SK-N-SH treated with all-trans-retinoic acid at 6 μM for 48 hours (cell line): ENCODE measurements around the gene MAP7D1.
"Not testable (repeated sequence)": the region's sequence is repeated elsewhere in the genome, so short reads cannot be mapped to it uniquely, and the experiment has no call there.

Experiments used
- ATAC-seq: fragments of 200-7000 bp; cut with Tn5 transposase; 3 replicates; pipeline ENCODE4 v1.9.1; 2020; ENCODE audit warnings: mild to moderate bottlenecking, moderate library complexity
- BACH2 ChIP-seq: fragments of 250-450 bp; sonication (Bioruptor Pico); IDR thresholded peaks from 2 replicates; pipeline ENCODE4 v1.9.0; 2021; ENCODE audit warnings: mild to moderate bottlenecking, borderline replicate concordance
- ISL1 ChIP-seq: fragments of 250-450 bp; sonication (Bioruptor Pico); IDR thresholded peaks from 2 replicates; pipeline ENCODE4 v2.1.2; 2022; ENCODE audit warnings: mild to moderate bottlenecking, moderate library complexity
- OSR1 ChIP-seq: fragments of 250-450 bp; sonication (Bioruptor Pico); IDR thresholded peaks from 2 replicates; pipeline ENCODE4 v1.8.0; 2022; ENCODE audit warnings: moderate library complexity, mild to moderate bottlenecking, inconsistent platforms
- PATZ1 ChIP-seq: fragments of 250-450 bp; sonication (Bioruptor Pico); IDR thresholded peaks from 2 replicates; pipeline ENCODE4 v1.8.0; 2020; ENCODE audit warnings: mild to moderate bottlenecking, moderate library complexity, borderline replicate concordance
- PPARA ChIP-seq: fragments of 250-450 bp; sonication (Bioruptor Pico); IDR thresholded peaks from 2 replicates; pipeline ENCODE4 v1.5.0; 2020; ENCODE audit warnings: mild to moderate bottlenecking, borderline replicate concordance
- TCF4 ChIP-seq: fragments of 250-450 bp; sonication (Bioruptor Pico); IDR thresholded peaks from 2 replicates; pipeline ENCODE4 v1.8.0; 2021; ENCODE audit warnings: mild to moderate bottlenecking, moderate library complexity, borderline replicate concordance
- TOX ChIP-seq: fragments of 250-450 bp; sonication (Bioruptor Pico); IDR thresholded peaks from 2 replicates; pipeline ENCODE4 v1.8.0; 2021; ENCODE audit warnings: mild to moderate bottlenecking, moderate library complexity, borderline replicate concordance
- ZC3H10 ChIP-seq: fragments of 250-450 bp; sonication (Bioruptor Pico); IDR thresholded peaks from 2 replicates; pipeline ENCODE4 v1.5.1; 2021; ENCODE audit warnings: mild to moderate bottlenecking, moderate library complexity
- ZFP3 ChIP-seq: fragments of 250-450 bp; sonication (Bioruptor Pico); IDR thresholded peaks from 2 replicates; pipeline ENCODE4 v1.5.0; 2020; ENCODE audit warnings: mild to moderate bottlenecking, moderate library complexity
- ZFP30 ChIP-seq: fragments of 450-650 bp; formaldehyde crosslinking; IDR thresholded peaks from 2 replicates; pipeline ENCODE4 v1.5.0; 2022; ENCODE audit warnings: mild to moderate bottlenecking, moderate library complexity
- ZNF70 ChIP-seq: fragments of 450-650 bp; formaldehyde crosslinking; IDR thresholded peaks from 2 replicates; pipeline ENCODE4 v1.5.0; 2020; ENCODE audit warnings: mild to moderate bottlenecking, moderate library complexity
- ZNF8 ChIP-seq: fragments of 450-650 bp; formaldehyde crosslinking; IDR thresholded peaks from 2 replicates; pipeline ENCODE4 v1.5.0; 2020; ENCODE audit warnings: mild to moderate bottlenecking, moderate library complexity
- TF ChIP-seq, protein P1 (sequence below): fragments of 250-450 bp; sonication (Bioruptor Pico); IDR thresholded peaks from 2 replicates; pipeline ENCODE4 v1.5.1; 2020; ENCODE audit warnings: low read depth, mild to moderate bottlenecking, moderate library complexity
- TF ChIP-seq, protein P2 (sequence below): fragments of 250-450 bp; sonication (Bioruptor Pico); IDR thresholded peaks from 2 replicates; pipeline ENCODE4 v1.5.0; 2020; ENCODE audit warnings: mild to moderate bottlenecking, moderate library complexity

MAP7D1 gene

DNA sequence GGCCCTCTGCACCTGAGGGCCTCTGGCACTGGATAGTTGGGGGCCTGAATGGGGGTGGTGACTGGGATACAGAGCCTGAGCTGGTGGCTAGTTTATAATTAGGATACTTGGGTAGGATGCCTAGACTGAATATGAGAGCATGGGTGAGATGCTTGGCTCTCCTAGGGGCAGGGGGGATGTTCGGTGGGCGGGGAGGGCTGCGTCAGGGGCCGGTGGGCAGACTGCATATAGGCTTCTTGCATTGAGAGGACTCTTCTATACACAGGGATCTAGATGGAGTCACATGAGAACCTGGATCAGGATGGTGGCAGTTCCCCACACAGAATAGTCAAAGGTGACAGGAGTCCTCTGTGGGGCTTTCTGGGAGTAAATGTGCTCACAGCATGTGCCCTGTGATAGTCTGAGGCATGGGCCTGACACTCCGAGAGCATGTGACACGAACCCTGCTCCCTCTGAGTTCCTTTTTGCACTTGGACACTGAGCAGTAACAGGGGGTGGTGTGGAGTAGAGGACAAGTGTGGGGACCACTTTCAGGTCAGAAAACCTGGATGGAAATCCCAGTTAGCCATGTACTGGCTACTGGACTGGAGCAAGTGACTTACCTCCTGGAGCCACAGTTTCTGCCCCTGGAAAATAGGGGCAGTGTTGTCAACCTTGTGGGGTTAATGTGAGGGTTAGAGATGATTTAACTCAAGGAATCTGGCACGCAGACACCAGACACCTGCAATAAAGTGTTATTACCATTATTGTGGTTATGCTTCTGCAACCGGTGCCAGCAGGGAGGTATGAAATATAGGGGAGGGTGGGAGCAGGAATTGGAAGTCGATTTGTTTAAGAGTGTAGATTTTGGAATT is 2.2 kb downstream of the MAP7D1 start:
- TF ChIP-seq ZFP3 (CRISPR knock-in tag) (no peak), ISL1 (CRISPR knock-in tag) (no peak), OSR1 (CRISPR knock-in tag) (no peak), ZC3H10 (CRISPR knock-in tag) (no peak), ZNF70 (no peak), ZNF8 (CRISPR knock-in tag) (no peak), BACH2 (CRISPR knock-in tag) (no peak), PATZ1 (CRISPR knock-in tag) (no peak), TOX (CRISPR knock-in tag) (no peak)
- TF ChIP-seq, protein P1, sequence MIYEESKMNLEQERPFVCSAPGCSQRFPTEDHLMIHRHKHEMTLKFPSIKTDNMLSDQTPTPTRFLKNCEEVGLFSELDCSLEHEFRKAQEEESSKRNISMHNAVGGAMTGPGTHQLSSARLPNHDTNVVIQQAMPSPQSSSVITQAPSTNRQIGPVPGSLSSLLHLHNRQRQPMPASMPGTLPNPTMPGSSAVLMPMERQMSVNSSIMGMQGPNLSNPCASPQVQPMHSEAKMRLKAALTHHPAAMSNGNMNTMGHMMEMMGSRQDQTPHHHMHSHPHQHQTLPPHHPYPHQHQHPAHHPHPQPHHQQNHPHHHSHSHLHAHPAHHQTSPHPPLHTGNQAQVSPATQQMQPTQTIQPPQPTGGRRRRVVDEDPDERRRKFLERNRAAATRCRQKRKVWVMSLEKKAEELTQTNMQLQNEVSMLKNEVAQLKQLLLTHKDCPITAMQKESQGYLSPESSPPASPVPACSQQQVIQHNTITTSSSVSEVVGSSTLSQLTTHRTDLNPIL, result no peak
- no peak for ATAC-seq

DNA sequence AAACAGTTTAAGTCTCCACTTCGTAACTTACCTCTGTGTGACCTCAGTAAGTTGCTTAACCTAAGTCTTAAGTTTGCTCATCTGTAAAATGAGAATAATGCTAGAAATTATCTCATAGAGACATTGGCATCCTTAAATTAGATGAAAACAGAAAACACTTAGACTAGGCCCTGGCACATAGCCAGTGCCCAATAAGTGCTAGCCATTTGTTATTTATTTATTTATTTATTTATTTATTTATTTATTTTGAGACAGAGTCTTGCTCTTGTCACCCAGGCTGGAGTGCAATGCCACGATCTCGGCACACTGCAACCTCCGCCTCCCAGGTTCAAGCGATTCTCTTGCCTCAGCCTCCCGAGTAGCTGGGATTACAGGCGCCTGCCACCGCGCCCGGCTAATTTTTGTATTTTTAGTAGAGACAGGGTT is 2.9 kb downstream of the MAP7D1 start:
- not testable (repeated sequence) for ATAC-seq

GRCh38 chr1:36159614-36160387 is 3.8 kb downstream of the MAP7D1 start:
- ATAC-seq, result no peak

More at GRCh38 chr1:36159614-36160387, 3.8 kb downstream of the MAP7D1 start:
- TF ChIP-seq OSR1 (CRISPR knock-in tag) (no peak), ZNF70 (no peak), ZFP30 (CRISPR knock-in tag) (no peak), ISL1 (CRISPR knock-in tag) (no peak), TCF4 (CRISPR knock-in tag) (no peak), PPARA (CRISPR knock-in tag) (no peak), BACH2 (CRISPR knock-in tag) (no peak), PATZ1 (CRISPR knock-in tag) (no peak)
- TF ChIP-seq, protein P2, sequence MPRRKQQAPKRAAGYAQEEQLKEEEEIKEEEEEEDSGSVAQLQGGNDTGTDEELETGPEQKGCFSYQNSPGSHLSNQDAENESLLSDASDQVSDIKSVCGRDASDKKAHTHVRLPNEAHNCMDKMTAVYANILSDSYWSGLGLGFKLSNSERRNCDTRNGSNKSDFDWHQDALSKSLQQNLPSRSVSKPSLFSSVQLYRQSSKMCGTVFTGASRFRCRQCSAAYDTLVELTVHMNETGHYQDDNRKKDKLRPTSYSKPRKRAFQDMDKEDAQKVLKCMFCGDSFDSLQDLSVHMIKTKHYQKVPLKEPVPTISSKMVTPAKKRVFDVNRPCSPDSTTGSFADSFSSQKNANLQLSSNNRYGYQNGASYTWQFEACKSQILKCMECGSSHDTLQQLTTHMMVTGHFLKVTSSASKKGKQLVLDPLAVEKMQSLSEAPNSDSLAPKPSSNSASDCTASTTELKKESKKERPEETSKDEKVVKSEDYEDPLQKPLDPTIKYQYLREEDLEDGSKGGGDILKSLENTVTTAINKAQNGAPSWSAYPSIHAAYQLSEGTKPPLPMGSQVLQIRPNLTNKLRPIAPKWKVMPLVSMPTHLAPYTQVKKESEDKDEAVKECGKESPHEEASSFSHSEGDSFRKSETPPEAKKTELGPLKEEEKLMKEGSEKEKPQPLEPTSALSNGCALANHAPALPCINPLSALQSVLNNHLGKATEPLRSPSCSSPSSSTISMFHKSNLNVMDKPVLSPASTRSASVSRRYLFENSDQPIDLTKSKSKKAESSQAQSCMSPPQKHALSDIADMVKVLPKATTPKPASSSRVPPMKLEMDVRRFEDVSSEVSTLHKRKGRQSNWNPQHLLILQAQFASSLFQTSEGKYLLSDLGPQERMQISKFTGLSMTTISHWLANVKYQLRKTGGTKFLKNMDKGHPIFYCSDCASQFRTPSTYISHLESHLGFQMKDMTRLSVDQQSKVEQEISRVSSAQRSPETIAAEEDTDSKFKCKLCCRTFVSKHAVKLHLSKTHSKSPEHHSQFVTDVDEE, result no peak
